Stomach (tissue), 9 donors: Measurements from ENCODE around the gene PELO. TPM values are rescaled to one million over a fixed set of nuclear protein-coding genes. Genes with fewer than 3 reads are reported as not detected.
A peak's percentile ranks its signal among the peaks of the same experiment; 100 is the strongest.

Experiments
- DNase-seq, 2 donors: peaks; one replicate each; pipeline versions ENCODE4 v3.0.0 to v3.0.0-alpha.2; 2013 to 2019
- H3K27ac ChIP-seq, 5 donors: fragments of 200-600 bp in 4 of 5; sonication (generic) in 4 of 5; one replicate each; pipeline ENCODE4 v1.5.1; 2013 to 2019; ENCODE audit warnings: mild to moderate bottlenecking in 1 of 5, moderate library complexity in 1 of 5
- H3K27me3 ChIP-seq, 3 donors: fragments of 200-600 bp; sonication (generic); one replicate each; pipeline ENCODE4 v1.5.1; 2017 to 2019; ENCODE audit warnings: mixed run types in 1 of 3
- H3K36me3 ChIP-seq, 4 donors: fragments of 200-600 bp; sonication (generic); 1 replicate in 3 of 4; 2 replicates in 1 of 4; pipeline ENCODE4 v1.5.1; 2016 to 2019
- H3K4me1 ChIP-seq, 4 donors: fragments of 200-600 bp; sonication (generic); one replicate each; pipeline ENCODE4 v1.5.1; 2016 to 2019
- H3K4me3 ChIP-seq, 4 donors: fragments of 200-600 bp; sonication (generic) in 3 of 4; one replicate each; pipeline ENCODE4 v1.5.1; 2016 to 2019; ENCODE audit warnings: mild to moderate bottlenecking in 1 of 4
- H3K9me3 ChIP-seq, 4 donors: fragments of 200-600 bp; sonication (generic); one replicate each; pipeline ENCODE4 v1.5.1; 2016 to 2019
- EP300 ChIP-seq: sonication (generic); formaldehyde crosslinking; IDR thresholded peaks from one replicate; pipeline ENCODE4 v1.6.1; 2017; ENCODE audit warnings: antibody characterized with exemption
- POLR2A ChIP-seq, 4 donors: fragments of 450-650 bp; IDR thresholded peaks; one replicate each; pipeline ENCODE4 v1.6.1; 2016; ENCODE audit warnings: antibody characterized with exemption in 4 of 4, control low read depth in 2 of 4, mild to moderate bottlenecking in 1 of 4, moderate library complexity in 1 of 4
- POLR2AphosphoS5 ChIP-seq, 3 donors: sonication (generic); formaldehyde crosslinking; IDR thresholded peaks; one replicate each; pipeline ENCODE4 v1.6.1; 2016; ENCODE audit warnings: antibody characterized with exemption in 3 of 3
- WGBS, 5 donors: extraction: QIAGEN DNeasy Blood & Tissue Kit in 3 of 5; methylation state at CpG; one replicate each; pipeline versions ENCODE4 v1.1.5 to v1.1.7; 2013 to 2018; 5-methylcytosine and 5-hydroxymethylcytosine counted together
- intact Hi-C: fragments of 100-400 bp; cut with DNase I; formaldehyde crosslinking; loops from one replicate; pipeline ENCODE4 v1.15.1; 2023; ENCODE audit warnings: low total_unique reads
- polyA plus RNA-seq, 3 donors: library from polyadenylated mRNA; stranded (reverse); fragments of 200-250 nt; gene quantifications; one replicate each; pipeline ENCODE4 v1.2.3, GENCODE V29; 2013
- total RNA-seq, 5 donors: library from RNA; depleted of rRNA; stranded (reverse); fragments of >200 nt; gene quantifications; one replicate each; pipeline versions ENCODE4 v1.1.0 to v1.2.3, GENCODE V29; 2014 to 2016
- TF ChIP-seq, protein P1 (sequence below), 7 experiments: fragments of 450-650 bp in 4 of 7; fragments of 200-600 bp in 3 of 7; sonication (generic) in 3 of 7; IDR thresholded peaks; one replicate each; pipeline ENCODE4 v1.5.1; 2016 to 2019; ENCODE audit warnings: antibody characterized with exemption in 7 of 7, control low read depth in 2 of 7, mild to moderate bottlenecking in 1 of 7
- donor health status: healthy with polysubstance abuse.
- donor health status: Bipolar disorder and iron deficiency.
- donor health status: healthy.

PELO gene
- total and polyA plus RNA-seq, 8 donors = 5.8 to 62.2 (median 12.5) TPM

DNA sequence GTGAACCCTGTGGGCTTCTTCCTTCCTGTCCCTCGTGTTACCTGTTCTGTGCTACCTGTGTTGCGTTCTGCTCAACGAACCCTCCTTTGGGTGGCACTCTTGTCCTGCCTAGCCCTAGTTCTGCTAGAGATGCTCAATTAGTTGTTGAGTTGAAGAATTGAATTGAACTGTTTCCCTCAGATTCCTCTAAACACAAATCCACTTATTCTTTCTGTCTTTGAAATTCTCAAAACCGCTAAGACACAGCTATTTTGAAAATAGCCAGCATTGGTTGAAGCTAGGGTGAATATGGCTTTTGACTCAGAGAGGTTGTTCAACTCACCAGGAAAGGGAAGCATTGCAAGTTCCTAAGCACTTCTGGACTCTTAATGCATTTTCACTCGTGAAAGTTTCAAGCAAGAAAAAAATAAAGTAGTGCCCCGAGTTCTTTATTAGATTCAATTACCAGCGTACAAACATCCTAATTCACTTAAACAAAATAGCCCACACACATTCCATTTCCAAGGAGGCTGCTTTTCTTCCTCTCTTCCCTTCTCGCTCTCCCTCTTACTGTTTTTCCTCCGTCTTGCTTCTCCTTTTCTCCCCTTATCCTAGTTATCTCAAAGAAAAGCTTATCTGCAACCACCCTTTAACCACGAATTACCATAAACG, 642 bp upstream of the PELO start:
- TF ChIP-seq EP300 (no peak), POLR2AphosphoS5 (IDR thresholded peaks at IDR 0.05) (peak in 1 of 3 donors; percentile 50), POLR2A (IDR thresholded peaks at IDR 0.05) (no peak)
- TF ChIP-seq, protein P1, sequence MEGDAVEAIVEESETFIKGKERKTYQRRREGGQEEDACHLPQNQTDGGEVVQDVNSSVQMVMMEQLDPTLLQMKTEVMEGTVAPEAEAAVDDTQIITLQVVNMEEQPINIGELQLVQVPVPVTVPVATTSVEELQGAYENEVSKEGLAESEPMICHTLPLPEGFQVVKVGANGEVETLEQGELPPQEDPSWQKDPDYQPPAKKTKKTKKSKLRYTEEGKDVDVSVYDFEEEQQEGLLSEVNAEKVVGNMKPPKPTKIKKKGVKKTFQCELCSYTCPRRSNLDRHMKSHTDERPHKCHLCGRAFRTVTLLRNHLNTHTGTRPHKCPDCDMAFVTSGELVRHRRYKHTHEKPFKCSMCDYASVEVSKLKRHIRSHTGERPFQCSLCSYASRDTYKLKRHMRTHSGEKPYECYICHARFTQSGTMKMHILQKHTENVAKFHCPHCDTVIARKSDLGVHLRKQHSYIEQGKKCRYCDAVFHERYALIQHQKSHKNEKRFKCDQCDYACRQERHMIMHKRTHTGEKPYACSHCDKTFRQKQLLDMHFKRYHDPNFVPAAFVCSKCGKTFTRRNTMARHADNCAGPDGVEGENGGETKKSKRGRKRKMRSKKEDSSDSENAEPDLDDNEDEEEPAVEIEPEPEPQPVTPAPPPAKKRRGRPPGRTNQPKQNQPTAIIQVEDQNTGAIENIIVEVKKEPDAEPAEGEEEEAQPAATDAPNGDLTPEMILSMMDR (IDR thresholded peaks at IDR 0.05) = peak in 3 of 7 experiments; percentile 29 to 57 (median 38)
- WGBS, 5 donors = 2 to 4% (median 3%) methylated on average over 11 of the region's 11 CpGs
- Histone ChIP-seq H3K27ac (peak overlapping the region; percentile 87 to 96 (median 92)), H3K27me3 (no peaks in the 10 kb centered on the region), H3K9me3 (no peaks in the 10 kb centered on the region), H3K36me3 (no peaks in the 10 kb centered on the region), H3K4me1 (peaks cover 0 to 43% (median 25%) of the 10 kb centered on the region in 4 donors), H3K4me3 (peak overlapping the region; percentile 66 to 80 (median 74))
- intact Hi-C loops = loop anchor here (5.0 kb wide), 1 partner anchor 130 kb away; no protein-coding TSS in a partner anchor
- peak; percentile 59 to 75 for DNase-seq

DNA sequence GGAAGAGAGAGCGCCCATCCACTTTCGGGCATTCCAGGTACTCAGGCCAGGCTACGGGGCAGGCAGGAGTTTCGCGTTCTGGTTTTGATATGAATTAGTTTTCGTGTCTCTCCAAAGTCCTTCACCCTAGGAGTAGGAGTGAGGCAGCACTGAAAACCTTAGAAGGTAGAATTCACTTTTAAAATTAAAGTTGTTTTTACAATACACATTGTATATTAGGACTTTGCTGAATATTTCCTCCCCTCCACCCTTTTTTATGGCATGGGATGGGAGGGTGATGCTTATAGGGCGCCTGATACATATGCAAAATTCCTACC, 747 bp downstream of the PELO start:
- intact Hi-C loops = loop anchor here (5.0 kb wide), 1 partner anchor 129 kb away; no protein-coding TSS in a partner anchor
- Histone ChIP-seq H3K4me1 (peaks cover 0 to 48% (median 30%) of the 10 kb centered on the region in 4 donors), H3K9me3 (no peaks in the 10 kb centered on the region), H3K36me3 (no peaks in the 10 kb centered on the region), H3K27ac (peak overlapping the region; percentile 87 to 96 (median 92)), H3K4me3 (peak overlapping the region; percentile 66 to 80 (median 74)), H3K27me3 (no peaks in the 10 kb centered on the region)
- 4 to 9% (median 6%) methylated on average over 5 to 7 of the region's 7 CpGs for WGBS, 5 donors
- TF ChIP-seq POLR2A (IDR thresholded peaks at IDR 0.05) = no peak
- TF ChIP-seq, protein P1 (IDR thresholded peaks at IDR 0.05) = no peak
- no peak for DNase-seq

DNA sequence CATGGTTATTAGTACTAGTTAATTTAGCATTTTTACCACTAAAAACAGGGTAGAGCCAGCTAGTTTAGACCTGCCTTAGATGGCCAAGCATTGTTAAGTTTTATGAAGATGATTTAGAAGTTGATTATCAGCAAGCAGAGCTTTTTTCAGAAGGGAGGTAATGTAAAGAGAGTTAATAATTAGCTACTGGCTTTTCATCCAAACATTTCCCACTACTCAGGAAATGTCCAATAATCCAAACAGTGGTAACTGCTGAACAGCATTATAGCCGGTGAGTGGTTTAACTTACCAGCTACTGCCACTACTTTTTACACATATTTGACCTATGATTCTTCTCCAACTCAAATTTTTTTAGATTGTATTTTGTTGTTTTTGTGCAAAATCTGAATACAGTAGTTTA, 1.7 kb downstream of the PELO start:
- no peaks in the 10 kb centered on the region for H3K36me3 ChIP-seq
- peak overlapping the region; percentile 66 to 80 (median 74) for H3K4me3 ChIP-seq
- intact Hi-C loops = loop anchor here (5.0 kb wide), 1 partner anchor 128 kb away; no protein-coding TSS in a partner anchor
- no peaks in the 10 kb centered on the region for H3K9me3 ChIP-seq
- DNase-seq = no peak
- peak overlapping the region in 4 of 5 donors; percentile 87 to 96 (median 93) for H3K27ac ChIP-seq
- no peaks in the 10 kb centered on the region for H3K27me3 ChIP-seq
- 10 to 36% (median 15%) methylated on average over 1 of the region's 1 CpG for WGBS, 5 donors
- peaks cover 0 to 53% (median 32%) of the 10 kb centered on the region in 4 donors for H3K4me1 ChIP-seq
- TF ChIP-seq EP300 (no peak), POLR2AphosphoS5 (IDR thresholded peaks at IDR 0.05) (no peak), POLR2A (IDR thresholded peaks at IDR 0.05) (no peak)
- TF ChIP-seq, protein P1 (IDR thresholded peaks at IDR 0.05) = no peak

DNA sequence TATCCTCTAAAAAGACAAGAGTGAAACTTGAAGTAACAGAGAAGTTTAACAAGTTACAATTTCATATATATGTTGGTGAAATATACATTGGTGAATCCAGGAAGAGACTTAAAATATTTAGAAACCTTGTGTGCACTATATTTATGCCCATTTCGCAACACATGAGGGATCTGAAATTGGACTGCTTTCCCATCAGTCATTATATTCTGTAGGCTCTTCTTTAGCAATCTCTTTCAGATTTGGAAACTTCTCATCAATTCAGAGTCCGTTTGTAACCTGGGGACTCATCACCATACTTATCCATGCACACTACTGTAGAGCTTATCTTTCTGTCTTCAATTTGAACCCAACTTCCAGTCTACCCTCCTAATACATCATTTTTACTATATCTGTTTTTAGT, 2.1 kb downstream of the PELO start:
- H3K36me3 ChIP-seq = no peaks in the 10 kb centered on the region
- TF ChIP-seq POLR2A (IDR thresholded peaks at IDR 0.05) (no peak), POLR2AphosphoS5 (IDR thresholded peaks at IDR 0.05) (no peak)
- TF ChIP-seq, protein P1 (IDR thresholded peaks at IDR 0.05) = no peak
- DNase-seq = no peak
- peaks cover 0 to 58% (median 33%) of the 10 kb centered on the region in 4 donors for H3K4me1 ChIP-seq
- WGBS, 5 donors = 55 to 85% (median 64%) methylated on average over 2 of the region's 2 CpGs
- intact Hi-C loops = loop anchor here (5.0 kb wide), 1 partner anchor 127 kb away; no protein-coding TSS in a partner anchor
- peak overlapping the region in 4 of 5 donors; percentile 87 to 96 (median 93) for H3K27ac ChIP-seq
- H3K4me3 ChIP-seq = peak overlapping the region; percentile 66 to 80 (median 74)
- no peaks in the 10 kb centered on the region for H3K27me3 ChIP-seq
- H3K9me3 ChIP-seq = no peaks in the 10 kb centered on the region
